B cell (primary cell): ENCODE data around the gene ANKRD9. TPM values are rescaled to one million over a fixed set of nuclear protein-coding genes. Genes with fewer than 3 reads are reported as not detected.

ENCODE experiments used
- ATAC-seq: fragments of 200-7000 bp; cut with Tn5 transposase; one replicate; pipeline ENCODE4 v1.10.0; 2021; ENCODE audit warnings: low read depth, mild to moderate bottlenecking, moderate number of reproducible peaks, moderate library complexity
- CTCF ChIA-PET: fragments of 350-600 bp; sonication (Branson Sonifier 250); formaldehyde crosslinking; loops from one replicate; lab custom pipeline; 2021; ENCODE audit warnings: antibody characterized with exemption, inconsistent platforms; lab: Charles Lee
- POLR2A ChIA-PET: fragments of 350-600 bp; sonication (Branson Sonifier 250); formaldehyde crosslinking; loops from one replicate; lab custom pipeline; 2021; ENCODE audit warnings: antibody characterized with exemption; lab: Charles Lee
- DNase-seq: peaks from one replicate; pipeline ENCODE4 v3.0.0; 2013
- H2AFZ ChIP-seq: 2 replicates; pipeline ENCODE4 v1.6.1; 2012; ENCODE audit warnings: mild to moderate bottlenecking, low read depth, low read length; ENCODE audit not compliant: insufficient read depth, poor library complexity, severe bottlenecking
- H3K27ac ChIP-seq, 2 donors: 1 replicate in 1 of 2; 2 replicates in 1 of 2; pipeline ENCODE4 v1.5.1; 2012 to 2013; ENCODE audit warnings: low read length in 2 of 2, mild to moderate bottlenecking in 2 of 2, moderate library complexity in 1 of 2
- H3K27me3 ChIP-seq, 4 experiments: fragments of 200-600 bp in 1 of 4; sonication (generic) in 1 of 4; replicated peaks in 1 of 4; 1 replicate in 2 of 4; 2 replicates in 2 of 4; pipeline versions ENCODE4 v1.6.1 to v1.7.0; 2013 to 2016; ENCODE audit warnings: low read length in 3 of 4, mild to moderate bottlenecking in 2 of 4, mixed read lengths in 1 of 4, moderate library complexity in 1 of 4; ENCODE audit not compliant: insufficient read depth in 4 of 4, control insufficient read depth in 3 of 4; ENCODE audit errors: control extremely low read depth in 1 of 4
- H3K36me3 ChIP-seq, 2 experiments: replicated peaks in 1 of 2; 1 replicate in 1 of 2; 2 replicates in 1 of 2; pipeline versions ENCODE4 v1.6.1 to v1.7.1; 2013; ENCODE audit warnings: low read length in 1 of 2; ENCODE audit not compliant: insufficient read depth in 2 of 2, control insufficient read depth in 1 of 2; ENCODE audit errors: control extremely low read depth in 1 of 2, extremely low read depth in 1 of 2
- H3K4me1 ChIP-seq, 2 donors: fragments of 200-600 bp in 1 of 2; sonication (generic) in 1 of 2; 1 replicate in 1 of 2; 2 replicates in 1 of 2; pipeline versions ENCODE4 v1.5.1 to v1.6.1; 2013 to 2017; ENCODE audit warnings: low read length in 2 of 2; ENCODE audit not compliant: control insufficient read depth in 2 of 2, insufficient read depth in 2 of 2
- H3K4me2 ChIP-seq: replicated peaks from 2 replicates; pipeline ENCODE3; 2012; ENCODE audit warnings: mild to moderate bottlenecking, low read depth, low read length; ENCODE audit not compliant: poor library complexity, severe bottlenecking
- H3K4me3 ChIP-seq, 5 experiments: fragments of 200-600 bp in 1 of 5; sonication (generic) in 1 of 5; 1 replicate in 3 of 5; 2 replicates in 2 of 5; pipeline versions ENCODE4 v1.5.1 to v1.7.0; 2011 to 2016; ENCODE audit warnings: low read length in 4 of 5, mild to moderate bottlenecking in 4 of 5, low read depth in 2 of 5, control low read depth in 1 of 5, moderate library complexity in 1 of 5; ENCODE audit not compliant: insufficient read depth in 1 of 5; ENCODE audit errors: control extremely low read depth in 1 of 5, extremely low read depth in 1 of 5
- H3K79me2 ChIP-seq: fragments of 200-600 bp; sonication (generic); one replicate; pipeline ENCODE4 v1.6.0; 2016; ENCODE audit warnings: low read length; ENCODE audit not compliant: control insufficient read depth, insufficient read depth
- H3K9ac ChIP-seq: fragments of 200-600 bp; sonication (generic); 2 replicates; pipeline ENCODE4 v1.6.1; 2017; ENCODE audit warnings: mild to moderate bottlenecking, low read length, moderate library complexity
- H3K9me3 ChIP-seq, 3 donors: one replicate each; pipeline versions ENCODE4 v1.6.1 to v1.7.1; 2013; ENCODE audit warnings: low read length in 2 of 3; ENCODE audit not compliant: control insufficient read depth in 2 of 3, insufficient read depth in 1 of 3; ENCODE audit errors: control extremely low read depth in 1 of 3
- H4K20me1 ChIP-seq: 2 replicates; pipeline ENCODE4 v1.6.0; 2012; ENCODE audit warnings: mild to moderate bottlenecking, low read length; ENCODE audit not compliant: insufficient read depth, control insufficient read depth, poor library complexity, severe bottlenecking
- H3K27ac Mint-ChIP-seq: one replicate; pipeline ENCODE4 v1.8.0; 2021; ENCODE audit warnings: mixed read lengths
- H3K27me3 Mint-ChIP-seq: one replicate; pipeline ENCODE4 v1.8.0; 2021; ENCODE audit warnings: mixed read lengths
- H3K4me1 Mint-ChIP-seq: one replicate; pipeline ENCODE4 v1.8.0; 2021; ENCODE audit warnings: mixed read lengths
- H3K4me3 Mint-ChIP-seq: one replicate; pipeline ENCODE4 v1.8.0; 2021; ENCODE audit warnings: mixed read lengths
- H3K9me3 Mint-ChIP-seq: one replicate; pipeline ENCODE4 v1.8.0; 2022; ENCODE audit warnings: mixed read lengths; ENCODE audit not compliant: insufficient read depth
- EZH2 ChIP-seq: IDR thresholded peaks from 2 replicates; pipeline ENCODE4 v1.6.1; 2012; ENCODE audit warnings: borderline replicate concordance, low read depth, mild to moderate bottlenecking, moderate library complexity, low read length; ENCODE audit not compliant: insufficient read depth, poor library complexity, severe bottlenecking
- WGBS: methylation state at CpG from one replicate; pipeline ENCODE4 v1.1.5; 2013; ENCODE audit warnings: missing lambda C conversion rate; ENCODE audit not compliant: insufficient coverage; 5-methylcytosine and 5-hydroxymethylcytosine counted together
- intact Hi-C: fragments of 100-400 bp; cut with micrococcal nuclease; formaldehyde crosslinking; loops from one replicate; pipeline ENCODE4 v1.10.0; 2022
- polyA plus RNA-seq: library from polyadenylated mRNA; depleted of rRNA; stranded (reverse); fragments of >200 nt; gene quantifications from 2 replicates; pipeline ENCODE4 v1.2.3, GENCODE V29; 2012
- total RNA-seq, 2 donors: library from RNA; stranded (reverse); fragments of 120-200 nt in 1 of 2; gene quantifications; 1 replicate in 1 of 2; 2 replicates in 1 of 2; pipeline versions ENCODE4 v1.2.3 to v1.2.4, GENCODE V29; 2013 to 2022
- TF ChIP-seq, protein P1 (sequence below): fragments of 200-600 bp; IDR thresholded peaks from one replicate; pipeline ENCODE4 v1.8.0; 2022; ENCODE audit warnings: antibody characterized with exemption, mild to moderate bottlenecking

The ANKRD9 gene
- total and polyA plus RNA-seq, 2 donors (not counting 1 experiment from before 2014, with no cell fraction given), result 1.4 to 1.5 TPM

GRCh38 chr14:102469261-102469660 is 40.3 kb downstream of the ANKRD9 start:
- Histone ChIP-seq H3K79me2 (no peaks in the 10 kb centered on the region), H3K27ac (no peak overlapping the region), H4K20me1 (no peaks in the 10 kb centered on the region), H3K36me3 (peaks cover 0 to 4% of the 10 kb centered on the region in 2 experiments), H3K27me3 (no peaks in the 10 kb centered on the region), H3K4me1 (no peaks in the 10 kb centered on the region), H3K4me2 (no peak overlapping the region), H3K4me3 (no peak overlapping the region), H3K9ac (no peak overlapping the region), H2AFZ (no peak overlapping the region), H3K9me3 (peaks cover 0 to 3% (median 0%) of the 10 kb centered on the region in 3 donors)
- Mint-ChIP-seq H3K27ac (no peak overlapping the region), H3K4me1 (no peaks in the 10 kb centered on the region), H3K9me3 (no peaks in the 10 kb centered on the region), H3K4me3 (no peak overlapping the region), H3K27me3 (no peaks in the 10 kb centered on the region)
- ATAC-seq (no peak), DNase-seq (no peak)
- ChIA-PET CTCF (no interaction called here), POLR2A (no interaction called here)
- intact Hi-C loops, result no loop called here
- TF ChIP-seq, protein P1, sequence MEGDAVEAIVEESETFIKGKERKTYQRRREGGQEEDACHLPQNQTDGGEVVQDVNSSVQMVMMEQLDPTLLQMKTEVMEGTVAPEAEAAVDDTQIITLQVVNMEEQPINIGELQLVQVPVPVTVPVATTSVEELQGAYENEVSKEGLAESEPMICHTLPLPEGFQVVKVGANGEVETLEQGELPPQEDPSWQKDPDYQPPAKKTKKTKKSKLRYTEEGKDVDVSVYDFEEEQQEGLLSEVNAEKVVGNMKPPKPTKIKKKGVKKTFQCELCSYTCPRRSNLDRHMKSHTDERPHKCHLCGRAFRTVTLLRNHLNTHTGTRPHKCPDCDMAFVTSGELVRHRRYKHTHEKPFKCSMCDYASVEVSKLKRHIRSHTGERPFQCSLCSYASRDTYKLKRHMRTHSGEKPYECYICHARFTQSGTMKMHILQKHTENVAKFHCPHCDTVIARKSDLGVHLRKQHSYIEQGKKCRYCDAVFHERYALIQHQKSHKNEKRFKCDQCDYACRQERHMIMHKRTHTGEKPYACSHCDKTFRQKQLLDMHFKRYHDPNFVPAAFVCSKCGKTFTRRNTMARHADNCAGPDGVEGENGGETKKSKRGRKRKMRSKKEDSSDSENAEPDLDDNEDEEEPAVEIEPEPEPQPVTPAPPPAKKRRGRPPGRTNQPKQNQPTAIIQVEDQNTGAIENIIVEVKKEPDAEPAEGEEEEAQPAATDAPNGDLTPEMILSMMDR, result no peak
- no peak for TF ChIP-seq EZH2
- no CpG with 5 or more reads among the region's 1 CpG for WGBS

DNA sequence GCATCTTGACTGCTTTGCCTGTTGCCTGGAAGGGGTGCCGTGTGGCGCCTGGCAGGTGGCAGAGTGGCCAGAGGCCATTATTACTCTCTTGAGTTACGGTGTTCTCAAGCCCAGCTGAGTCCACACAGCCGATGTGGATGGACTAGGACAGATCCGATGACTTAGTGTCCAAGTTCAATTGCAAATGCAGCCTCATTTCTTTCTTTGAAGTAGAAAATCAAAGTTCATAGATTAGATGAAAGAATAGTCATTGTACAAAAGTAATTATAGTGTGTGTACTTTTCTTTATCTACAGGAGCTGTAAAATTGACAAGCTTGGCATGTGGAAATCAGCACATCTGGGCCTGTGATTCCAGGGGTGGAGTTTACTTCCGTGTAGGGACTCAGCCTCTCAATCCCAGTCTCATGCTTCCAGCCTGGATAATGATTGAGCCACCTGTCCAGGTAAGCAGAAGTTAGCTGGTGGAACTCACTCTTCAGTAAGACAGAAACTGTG is 44.7 kb downstream of the ANKRD9 start:
- Histone ChIP-seq H3K4me1 (no peaks in the 10 kb centered on the region), H3K9ac (no peak overlapping the region), H3K4me3 (no peak overlapping the region), H3K27ac (no peak overlapping the region), H3K79me2 (no peaks in the 10 kb centered on the region), H3K36me3 (peaks cover 0 to 4% of the 10 kb centered on the region in 2 experiments), H3K4me2 (no peak overlapping the region), H4K20me1 (no peaks in the 10 kb centered on the region), H3K27me3 (no peaks in the 10 kb centered on the region), H2AFZ (no peak overlapping the region), H3K9me3 (peaks cover 0 to 3% (median 0%) of the 10 kb centered on the region in 3 donors)
- ChIA-PET CTCF (interaction anchor here (1.1 kb wide), 1 partner anchor 12 kb away, joined by 3 read pairs; no protein-coding TSS in a partner anchor), POLR2A (no interaction called here)
- H3K9me3 Mint-ChIP-seq, result no peaks in the 10 kb centered on the region
- no peak overlapping the region for H3K27ac Mint-ChIP-seq
- H3K27me3 Mint-ChIP-seq, result no peaks in the 10 kb centered on the region
- TF ChIP-seq, protein P1, result no peak
- no peak for TF ChIP-seq EZH2
- no peak overlapping the region for H3K4me3 Mint-ChIP-seq
- ATAC-seq (no peak), DNase-seq (no peak)
- H3K4me1 Mint-ChIP-seq, result no peaks in the 10 kb centered on the region
- 98% methylated on average over 5 of the region's 6 CpGs for WGBS
- intact Hi-C loops, result no loop called here
